Stomach smooth muscle (tissue), 2 donors: Measurements from ENCODE around the gene LDLRAD3.

Experiments used
- H3K27ac ChIP-seq: one replicate; pipeline ENCODE4 v1.7.0; 2013; ENCODE audit warnings: mild to moderate bottlenecking, low read length, inconsistent platforms
- H3K27me3 ChIP-seq, 2 donors: one replicate each; pipeline ENCODE4 v1.7.0; 2013; ENCODE audit warnings: low read length in 2 of 2; ENCODE audit not compliant: insufficient read depth in 2 of 2, control insufficient read depth in 1 of 2
- H3K36me3 ChIP-seq, 2 donors: one replicate each; pipeline ENCODE4 v1.7.0; 2013; ENCODE audit warnings: low read length in 2 of 2; ENCODE audit not compliant: control insufficient read depth in 2 of 2, insufficient read depth in 2 of 2
- H3K4me1 ChIP-seq: one replicate; pipeline ENCODE4 v1.7.0; 2013; ENCODE audit warnings: low read length; ENCODE audit not compliant: control insufficient read depth, insufficient read depth
- H3K4me3 ChIP-seq, 2 donors: one replicate each; pipeline ENCODE4 v1.7.0; 2013; ENCODE audit warnings: low read length in 2 of 2
- H3K9ac ChIP-seq, 2 donors: one replicate each; pipeline ENCODE4 v1.7.0; 2013; ENCODE audit warnings: low read length in 2 of 2, mild to moderate bottlenecking in 1 of 2
- H3K9me3 ChIP-seq, 2 donors: one replicate each; pipeline ENCODE4 v1.7.0; 2013; ENCODE audit warnings: low read length in 2 of 2; ENCODE audit not compliant: control insufficient read depth in 2 of 2
- donor health status: healthy.
- donor health status: Pancreatic carcinoma.

LDLRAD3 gene

DNA sequence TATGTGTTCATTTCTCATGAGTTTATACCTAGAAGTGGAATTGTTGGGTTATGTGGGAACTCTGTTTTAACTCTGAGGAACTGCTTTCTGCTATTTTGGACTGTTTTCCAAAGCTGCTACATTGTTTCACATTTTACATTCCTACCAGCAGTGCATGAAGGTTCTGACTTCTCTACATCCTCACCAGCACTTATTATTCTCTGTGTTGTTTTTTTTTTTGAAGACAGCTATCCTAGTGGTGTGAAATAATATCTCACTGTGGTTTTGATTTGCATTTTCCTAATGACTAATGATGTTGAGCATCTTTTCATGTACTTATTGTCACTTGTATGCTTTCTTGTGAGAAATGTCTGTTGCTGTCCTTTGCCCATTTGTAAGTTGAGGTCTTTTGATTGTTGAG lies 175.4 kb downstream of the LDLRAD3 start:
- H3K9ac ChIP-seq: no peak overlapping the region
- no peaks in the 10 kb centered on the region for H3K27me3 ChIP-seq
- H3K4me3 ChIP-seq: no peak overlapping the region
- peaks cover 0 to 3% of the 10 kb centered on the region in 2 donors for H3K36me3 ChIP-seq
- peaks cover 6% of the 10 kb centered on the region for H3K4me1 ChIP-seq
- no peak overlapping the region for H3K27ac ChIP-seq
- peaks cover 0 to 7% of the 10 kb centered on the region in 2 donors for H3K9me3 ChIP-seq

DNA sequence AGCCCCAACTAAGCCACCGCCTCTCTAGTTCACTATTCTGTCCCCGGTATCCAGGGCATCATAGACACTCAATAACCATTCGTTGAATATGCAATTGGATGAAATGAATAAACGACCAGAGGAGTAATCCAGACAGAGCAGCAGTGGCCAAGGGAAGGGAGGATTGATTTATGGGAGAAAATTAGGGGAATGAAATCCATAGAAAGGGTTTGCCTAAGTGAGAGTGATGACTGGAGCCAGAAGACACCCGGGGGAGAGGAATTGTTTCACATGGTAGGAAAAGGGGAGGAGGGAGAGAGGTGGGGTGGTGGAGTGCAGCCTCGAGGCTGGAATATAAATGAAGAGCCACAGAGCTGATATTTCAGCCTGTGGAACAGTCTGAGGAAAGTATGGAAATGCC lies 177.2 kb downstream of the LDLRAD3 start:
- no peaks in the 10 kb centered on the region for H3K36me3 ChIP-seq
- H3K4me1 ChIP-seq: peaks cover 6% of the 10 kb centered on the region
- H3K27ac ChIP-seq: no peak overlapping the region
- H3K4me3 ChIP-seq: no peak overlapping the region
- H3K9ac ChIP-seq: no peak overlapping the region
- H3K27me3 ChIP-seq: no peaks in the 10 kb centered on the region
- no peaks in the 10 kb centered on the region for H3K9me3 ChIP-seq

DNA sequence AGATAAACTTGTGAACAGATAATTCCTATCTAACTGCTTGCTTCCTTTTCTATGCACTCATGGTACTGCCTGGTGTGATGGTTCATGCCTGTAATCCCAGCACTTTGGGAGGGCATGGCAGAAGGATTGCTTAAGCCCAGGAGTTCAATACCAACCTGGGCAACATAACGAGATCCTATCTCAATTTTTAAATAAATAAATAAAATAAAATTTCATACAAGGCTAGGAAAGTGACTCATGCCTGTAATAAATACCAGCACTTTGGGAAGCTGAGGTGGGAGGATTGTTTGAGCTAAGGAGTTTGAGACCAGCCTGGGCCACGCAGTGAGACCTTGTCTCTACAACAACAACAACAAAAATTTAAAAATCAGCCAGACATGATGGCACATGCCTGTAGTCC lies 178.8 kb downstream of the LDLRAD3 start:
- Histone ChIP-seq H3K4me1 (peaks cover 6% of the 10 kb centered on the region), H3K4me3 (no peak overlapping the region), H3K36me3 (no peaks in the 10 kb centered on the region), H3K27ac (no peak overlapping the region), H3K9me3 (no peaks in the 10 kb centered on the region), H3K9ac (no peak overlapping the region), H3K27me3 (no peaks in the 10 kb centered on the region)

DNA sequence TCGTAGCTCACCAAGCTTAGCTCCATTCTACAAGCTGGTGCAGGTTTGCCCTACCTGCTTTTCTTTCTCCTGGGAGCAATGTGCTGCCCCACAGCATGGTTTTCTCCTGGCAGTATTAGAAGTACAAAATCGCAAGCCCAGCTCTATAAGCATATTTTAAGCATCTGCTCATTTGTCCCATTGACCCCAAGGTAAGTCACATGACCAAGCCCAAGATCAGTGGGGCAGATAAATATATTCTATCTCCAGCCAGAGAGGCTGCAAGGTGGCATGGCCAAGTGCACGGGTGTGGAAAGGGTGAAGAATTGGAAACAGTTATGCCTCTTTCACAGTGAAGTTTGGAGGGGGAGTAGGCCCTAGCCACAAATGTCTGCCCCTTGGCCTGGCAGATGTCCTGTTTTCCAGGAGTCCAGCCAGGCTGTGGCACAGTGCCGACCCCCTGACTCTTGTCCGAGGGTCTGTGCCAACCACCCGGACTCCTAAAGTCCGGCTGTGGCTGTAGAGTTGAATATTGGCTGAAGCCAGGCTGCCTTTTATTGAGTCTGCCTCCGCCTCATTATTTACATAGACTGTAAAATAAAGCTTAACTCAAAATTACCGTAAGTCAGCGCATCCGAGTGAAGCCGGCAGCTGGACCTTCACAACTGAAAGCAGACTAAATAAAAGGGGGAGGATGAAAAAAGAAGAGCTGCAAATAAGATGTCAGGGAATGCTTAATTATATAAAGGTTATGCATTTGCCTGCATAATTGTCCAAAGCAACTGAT lies 179.7 kb downstream of the LDLRAD3 start:
- H3K4me3 ChIP-seq: no peak overlapping the region
- H3K36me3 ChIP-seq: no peaks in the 10 kb centered on the region
- H3K27me3 ChIP-seq: no peaks in the 10 kb centered on the region
- H3K27ac ChIP-seq: no peak overlapping the region
- H3K9ac ChIP-seq: no peak overlapping the region
- peaks cover 6% of the 10 kb centered on the region for H3K4me1 ChIP-seq
- no peaks in the 10 kb centered on the region for H3K9me3 ChIP-seq

DNA sequence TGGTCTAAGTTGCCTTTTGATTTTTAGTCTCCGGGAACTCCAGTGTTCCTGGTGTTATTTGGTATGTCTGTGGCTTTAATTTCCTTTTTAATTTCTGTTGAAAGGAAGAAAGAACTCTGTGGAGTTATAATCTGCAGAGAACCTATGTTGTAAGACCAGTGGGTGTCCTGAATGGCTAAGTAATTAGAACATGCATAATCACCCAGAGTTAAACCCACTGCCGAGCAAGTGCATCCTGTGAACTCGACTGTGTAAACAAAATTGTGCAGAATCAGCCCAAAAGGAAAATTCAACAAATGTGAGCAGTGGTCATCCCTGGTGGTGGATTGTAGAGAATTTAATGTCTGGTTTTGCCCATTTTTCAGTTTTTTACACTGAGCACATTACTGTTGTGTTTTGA lies 182.8 kb downstream of the LDLRAD3 start:
- H3K36me3 ChIP-seq: no peaks in the 10 kb centered on the region
- H3K9ac ChIP-seq: no peak overlapping the region
- H3K27ac ChIP-seq: no peak overlapping the region
- no peaks in the 10 kb centered on the region for H3K27me3 ChIP-seq
- H3K4me3 ChIP-seq: no peak overlapping the region
- H3K9me3 ChIP-seq: no peaks in the 10 kb centered on the region
- H3K4me1 ChIP-seq: peaks cover 6% of the 10 kb centered on the region

DNA sequence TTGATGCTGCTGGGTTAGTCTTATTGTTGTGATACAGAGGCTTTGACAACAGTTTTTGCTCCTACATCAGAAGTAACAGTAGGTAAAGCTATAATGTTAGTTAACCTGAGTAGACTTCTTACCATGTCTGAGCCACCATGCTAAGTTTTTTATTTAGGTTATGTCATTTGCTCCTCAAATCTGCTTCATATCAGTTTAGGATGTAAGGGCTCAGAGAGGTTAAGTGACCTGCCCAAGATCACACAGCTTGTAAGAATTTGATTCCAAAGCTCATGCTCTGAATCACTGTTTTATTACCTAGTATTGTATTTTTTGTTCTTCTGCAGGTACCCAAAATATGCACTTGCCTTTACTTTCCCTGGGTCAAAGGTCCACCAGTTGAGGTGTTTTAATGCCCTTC lies 183.7 kb downstream of the LDLRAD3 start:
- Histone ChIP-seq H3K4me3 (no peak overlapping the region), H3K27ac (no peak overlapping the region), H3K27me3 (no peaks in the 10 kb centered on the region), H3K9ac (no peak overlapping the region), H3K4me1 (peaks cover 6% of the 10 kb centered on the region), H3K9me3 (no peaks in the 10 kb centered on the region), H3K36me3 (no peaks in the 10 kb centered on the region)

DNA sequence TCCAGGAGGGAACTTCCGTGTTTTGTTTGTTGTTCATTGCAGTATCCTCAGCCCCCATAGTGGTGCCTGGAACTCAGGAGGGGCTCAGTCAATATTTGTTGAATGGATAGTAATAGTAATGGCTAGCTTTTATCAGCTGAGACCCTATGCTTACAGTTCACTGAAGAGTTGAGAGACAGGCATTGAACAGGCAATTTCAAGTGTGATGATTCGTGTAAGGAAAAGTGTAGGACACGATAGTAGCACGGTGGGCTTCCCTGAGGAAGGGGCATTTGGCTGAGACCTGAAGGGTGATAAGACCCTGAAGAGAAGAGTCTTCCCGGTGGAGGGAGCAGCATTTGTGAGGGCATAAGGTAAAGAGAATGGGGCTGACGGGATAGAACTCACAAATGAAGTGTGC lies 186.1 kb downstream of the LDLRAD3 start:
- H3K27ac ChIP-seq: no peak overlapping the region
- H3K4me1 ChIP-seq: no peaks in the 10 kb centered on the region
- no peak overlapping the region for H3K9ac ChIP-seq
- H3K4me3 ChIP-seq: no peak overlapping the region
- no peaks in the 10 kb centered on the region for H3K36me3 ChIP-seq
- H3K27me3 ChIP-seq: no peaks in the 10 kb centered on the region
- no peaks in the 10 kb centered on the region for H3K9me3 ChIP-seq

DNA sequence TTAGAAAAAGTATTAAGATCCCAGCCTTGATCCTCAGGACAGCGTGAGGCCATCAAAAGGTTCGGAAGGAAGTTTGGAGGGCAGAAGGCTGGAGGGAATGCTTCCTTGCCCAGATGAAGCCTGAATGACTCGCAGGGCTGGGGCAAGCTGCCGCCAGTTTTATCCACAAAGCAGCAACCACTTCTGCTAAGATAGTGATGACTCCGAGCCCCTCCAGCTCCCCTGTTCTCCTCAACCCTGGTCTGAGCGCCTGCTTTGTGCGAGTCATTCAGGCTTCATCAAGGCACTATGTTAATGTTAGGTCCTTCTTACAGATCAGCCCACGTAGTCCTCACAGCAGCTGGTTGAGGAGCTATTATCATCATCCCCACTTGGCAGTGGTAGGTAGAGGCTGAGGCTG lies 186.5 kb downstream of the LDLRAD3 start:
- H3K4me3 ChIP-seq: no peak overlapping the region
- no peak overlapping the region for H3K27ac ChIP-seq
- no peaks in the 10 kb centered on the region for H3K4me1 ChIP-seq

DNA sequence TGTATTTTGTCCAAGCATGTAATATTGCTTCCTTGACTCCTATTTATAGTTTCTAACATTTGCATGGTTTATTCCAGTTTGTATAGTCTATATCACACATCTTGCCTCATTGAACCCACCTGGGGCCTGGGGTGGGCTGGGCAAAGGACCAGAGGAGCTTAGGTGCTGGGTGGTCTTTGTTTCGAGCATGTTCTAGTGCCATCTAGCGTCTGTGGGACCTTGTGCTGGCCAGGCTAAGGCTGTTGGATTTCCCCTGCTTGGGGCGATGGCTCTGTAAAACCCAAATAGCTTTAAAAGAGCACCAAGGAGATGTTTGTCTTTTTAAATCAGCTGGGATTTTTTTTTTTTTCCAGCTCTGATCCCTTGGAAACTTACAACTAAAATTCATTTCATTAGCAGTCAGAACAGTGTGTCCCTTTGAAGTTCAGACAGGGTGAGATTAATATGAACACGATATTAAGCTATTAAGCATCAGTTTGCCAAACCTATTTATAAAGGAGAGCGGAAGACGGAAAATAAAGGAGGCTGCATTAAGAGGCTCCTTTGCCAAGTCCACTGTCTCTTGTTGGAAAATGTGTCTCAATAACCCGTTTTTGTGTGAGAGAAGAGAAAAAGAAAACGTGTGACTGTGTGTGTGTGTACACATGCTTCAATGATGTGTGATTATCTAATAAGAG lies 188.0 kb downstream of the LDLRAD3 start:
- Histone ChIP-seq H3K4me1 (no peaks in the 10 kb centered on the region), H3K36me3 (no peaks in the 10 kb centered on the region), H3K27ac (no peak overlapping the region), H3K9me3 (no peaks in the 10 kb centered on the region), H3K27me3 (no peaks in the 10 kb centered on the region), H3K9ac (no peak overlapping the region), H3K4me3 (no peak overlapping the region)

More for the DNA sequence above, 186.5 kb downstream of the LDLRAD3 start:
- no peaks in the 10 kb centered on the region for H3K36me3 ChIP-seq
- no peaks in the 10 kb centered on the region for H3K9me3 ChIP-seq
- no peaks in the 10 kb centered on the region for H3K27me3 ChIP-seq
- H3K9ac ChIP-seq: no peak overlapping the region

DNA sequence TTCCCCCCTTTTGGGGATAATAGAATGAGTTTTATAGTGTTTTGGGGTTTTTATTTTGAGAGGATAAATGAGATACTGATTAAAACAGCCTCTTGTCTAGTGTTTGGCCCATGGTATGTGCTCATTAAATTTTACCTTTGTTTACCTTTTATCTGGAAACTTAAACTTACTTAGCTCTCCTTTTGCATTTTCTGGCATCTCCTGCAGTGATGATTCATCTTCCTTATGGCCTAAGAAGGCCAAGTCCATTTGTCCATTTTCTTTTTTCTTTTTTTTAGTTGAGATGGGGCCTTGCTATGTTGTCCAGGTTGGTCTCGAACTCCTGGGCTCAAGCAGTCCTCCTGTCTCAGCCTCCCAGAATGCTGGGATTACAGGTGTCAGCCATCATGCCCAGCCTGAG lies 189.1 kb downstream of the LDLRAD3 start:
- H3K4me1 ChIP-seq: no peaks in the 10 kb centered on the region
- H3K36me3 ChIP-seq: no peaks in the 10 kb centered on the region
- H3K9ac ChIP-seq: no peak overlapping the region
- H3K27me3 ChIP-seq: no peaks in the 10 kb centered on the region
- no peak overlapping the region for H3K4me3 ChIP-seq
- no peak overlapping the region for H3K27ac ChIP-seq
- no peaks in the 10 kb centered on the region for H3K9me3 ChIP-seq

DNA sequence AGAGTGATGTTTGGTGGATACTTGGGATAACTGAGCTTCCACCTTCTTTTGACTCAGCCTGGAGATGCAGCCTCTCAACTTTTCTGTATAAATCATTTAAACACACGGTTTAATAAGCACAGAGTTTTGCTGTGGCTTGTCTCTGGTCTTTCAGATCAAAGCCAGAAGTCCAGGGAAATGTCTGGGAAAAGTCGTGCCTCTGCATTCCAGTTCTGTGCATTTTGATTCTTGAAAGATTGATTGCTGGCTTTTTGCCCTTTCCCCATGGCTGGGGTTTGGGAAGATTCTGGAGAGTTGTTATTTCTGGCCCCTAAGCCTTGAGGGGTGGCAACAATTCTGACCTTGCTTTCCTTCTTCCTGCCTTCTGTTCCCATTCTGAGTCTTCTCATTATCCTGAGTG lies 191.2 kb downstream of the LDLRAD3 start:
- Histone ChIP-seq H3K36me3 (no peaks in the 10 kb centered on the region), H3K9me3 (no peaks in the 10 kb centered on the region), H3K4me3 (no peak overlapping the region), H3K27me3 (no peaks in the 10 kb centered on the region), H3K4me1 (no peaks in the 10 kb centered on the region), H3K9ac (no peak overlapping the region), H3K27ac (no peak overlapping the region)
